NCI-H446 treated with DMSO at 0.1 percent for 48 hours (cell line): Measurements from ENCODE around the gene ZNF827.

Source experiments
- DNase-seq: peaks from one replicate; lab custom pipeline; 2025; lab: John Stamatoyannopoulos, UW

The ZNF827 gene

DNA sequence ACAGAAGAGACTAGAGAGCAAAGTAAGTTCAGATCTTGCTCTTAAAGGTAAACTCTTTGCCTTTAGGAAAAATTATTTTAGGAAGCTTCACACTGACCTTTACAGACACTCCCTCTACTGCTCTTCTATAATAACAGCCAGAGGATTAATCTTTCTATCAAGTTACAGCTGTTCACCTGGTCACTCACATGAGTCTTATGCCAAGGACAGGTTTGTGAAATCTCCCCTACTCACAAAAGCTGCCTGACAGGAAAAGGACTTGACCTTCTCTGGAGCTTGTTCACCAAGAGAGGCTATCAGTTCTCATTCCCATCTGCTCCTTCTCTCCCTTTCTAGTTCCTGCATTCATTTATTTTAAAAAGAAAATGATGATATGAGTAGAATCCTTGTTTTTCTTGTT is 141.3 kb downstream of the ZNF827 start:
- DNase-seq = no peak

- no peak for DNase-seq
Measured at GRCh38 chr4:145796346-145796745, 142.3 kb downstream of the ZNF827 start.

GRCh38 chr4:145795521-145795920 is 143.1 kb downstream of the ZNF827 start:
- no peak for DNase-seq

DNA sequence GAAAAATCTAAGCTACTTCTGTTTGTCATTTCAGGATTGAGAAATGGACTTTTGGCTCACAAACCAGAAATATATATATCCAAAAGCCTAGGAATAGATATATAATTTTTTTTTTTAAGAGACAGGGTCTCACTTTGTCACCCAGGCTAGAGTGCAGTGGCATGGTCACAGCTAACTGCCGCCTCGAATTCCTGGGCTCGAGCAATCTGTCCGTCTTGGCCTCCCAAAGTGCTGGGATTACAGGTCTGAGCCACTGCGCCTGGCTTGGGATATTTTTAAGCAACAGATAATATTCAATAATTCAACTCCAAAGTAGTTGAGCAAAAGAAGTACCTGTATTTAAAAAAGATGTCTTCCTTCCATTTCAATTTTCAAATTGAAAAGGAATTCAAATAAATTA is 146.2 kb downstream of the ZNF827 start:
- DNase-seq = no peak

DNA sequence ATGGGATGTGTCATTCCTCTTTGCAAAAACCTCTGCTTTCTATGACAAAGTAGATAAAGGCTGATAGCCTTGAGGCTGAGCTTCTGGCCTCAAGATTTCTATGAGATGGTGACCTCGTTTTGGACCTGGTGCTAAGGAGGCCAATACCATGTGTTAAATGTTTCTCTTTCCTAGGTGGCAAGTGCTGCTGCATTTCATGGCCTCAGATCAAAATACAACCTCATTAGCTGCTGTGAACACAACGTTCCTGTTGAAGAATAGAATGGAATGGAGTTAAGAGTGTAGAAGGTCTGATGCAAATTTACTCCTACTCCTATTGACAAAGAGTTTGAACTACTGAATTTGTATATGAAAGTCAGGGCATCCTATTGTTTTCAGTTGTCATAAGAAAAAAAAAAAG is 146.6 kb downstream of the ZNF827 start:
- DNase-seq = no peak

- peak; percentile 7 for DNase-seq
Measured at GRCh38 chr4:145788755-145789154, 149.9 kb downstream of the ZNF827 start.

DNA sequence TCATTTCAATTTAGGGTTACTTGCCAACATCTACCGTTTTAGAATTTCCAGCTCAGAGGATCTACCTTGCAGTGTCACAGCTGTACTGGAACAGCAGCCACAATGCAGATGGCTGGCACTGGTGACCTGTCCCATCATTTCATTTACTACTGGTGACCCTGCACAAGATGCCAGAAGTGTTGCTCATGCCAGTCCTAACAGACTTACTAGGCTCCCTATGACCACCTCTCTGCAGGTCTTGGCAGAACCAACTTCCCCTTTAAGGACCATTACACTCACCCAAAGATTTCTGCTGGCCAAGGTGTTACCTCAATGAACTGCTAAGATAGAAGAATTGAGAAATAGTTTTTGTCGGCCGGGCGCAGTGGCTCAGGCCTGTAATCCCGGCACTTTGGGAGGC is 151.8 kb downstream of the ZNF827 start:
- no peak for DNase-seq

- DNase-seq = peak; percentile 64
Measured at GRCh38 chr4:145786261-145786660, 152.4 kb downstream of the ZNF827 start.

- DNase-seq = peak; percentile 25
Measured at GRCh38 chr4:145785391-145786008, 153.1 kb downstream of the ZNF827 start.

GRCh38 chr4:145784036-145784435 is 154.6 kb downstream of the ZNF827 start:
- no peak for DNase-seq

- DNase-seq = no peak
Measured at GRCh38 chr4:145782756-145783155, 155.9 kb downstream of the ZNF827 start.

- no peak for DNase-seq
Measured at GRCh38 chr4:145781351-145781750, 157.3 kb downstream of the ZNF827 start.

DNA sequence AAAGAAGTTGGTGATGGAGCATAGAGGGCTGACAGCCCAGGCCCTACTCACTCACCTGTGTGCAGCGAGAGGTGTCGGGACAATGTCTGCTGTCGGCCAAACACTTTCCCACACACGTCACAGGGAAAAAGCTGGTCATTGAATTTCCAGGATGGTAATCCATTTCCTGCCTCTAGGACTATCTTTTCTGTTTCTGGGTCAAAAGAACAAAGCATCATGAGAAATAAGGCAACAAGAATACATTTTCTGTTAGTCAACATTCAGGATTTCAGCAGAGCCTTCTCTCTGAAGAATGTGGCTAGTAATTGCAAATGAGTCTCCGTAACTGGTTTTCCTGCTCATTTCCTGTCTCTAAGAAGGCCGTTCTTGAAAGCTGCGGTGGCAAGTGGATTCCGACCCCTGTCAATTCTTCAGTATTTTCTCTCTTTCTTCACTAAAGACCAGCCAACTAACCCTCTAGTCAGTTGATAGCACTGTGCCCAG is 159.3 kb downstream of the ZNF827 start:
- DNase-seq = no peak

- no peak for DNase-seq
Measured at GRCh38 chr4:145776208-145776607, 162.4 kb downstream of the ZNF827 start.

- DNase-seq = no peak
Measured at GRCh38 chr4:145775406-145775805, 163.2 kb downstream of the ZNF827 start.

- no peak for DNase-seq
Measured at GRCh38 chr4:145774473-145774872, 164.2 kb downstream of the ZNF827 start.

DNA sequence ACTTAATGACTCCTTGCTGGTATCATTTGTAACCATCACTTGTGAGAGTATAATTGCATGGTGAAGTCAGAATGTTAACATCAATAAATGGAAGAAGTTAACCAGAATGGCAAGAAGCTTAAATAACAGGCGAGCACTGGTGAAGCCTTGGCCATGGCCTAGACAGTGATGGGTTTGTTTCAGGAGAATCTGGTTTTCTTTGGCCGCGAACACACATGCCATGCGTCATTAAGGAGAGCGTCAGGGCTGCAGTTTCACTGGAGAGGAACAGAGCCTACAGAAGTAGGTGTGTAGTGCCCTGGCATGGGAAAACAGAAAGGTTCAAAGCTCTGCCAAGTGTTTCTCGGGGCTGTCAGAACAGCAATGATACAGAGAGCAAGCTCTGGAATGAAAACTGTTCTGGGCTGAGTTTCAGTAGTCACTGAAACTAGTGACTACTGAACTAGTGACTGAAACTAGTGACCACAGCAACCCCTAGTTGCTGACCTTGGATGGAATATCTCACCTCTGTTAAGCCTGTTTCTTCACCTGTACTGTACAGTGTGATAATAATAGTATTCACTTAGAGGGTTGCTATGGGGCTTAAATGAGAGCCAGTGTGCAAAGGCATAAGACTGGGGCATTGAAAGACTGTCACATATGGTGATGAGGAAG is 164.9 kb downstream of the ZNF827 start:
- DNase-seq = no peak

DNA sequence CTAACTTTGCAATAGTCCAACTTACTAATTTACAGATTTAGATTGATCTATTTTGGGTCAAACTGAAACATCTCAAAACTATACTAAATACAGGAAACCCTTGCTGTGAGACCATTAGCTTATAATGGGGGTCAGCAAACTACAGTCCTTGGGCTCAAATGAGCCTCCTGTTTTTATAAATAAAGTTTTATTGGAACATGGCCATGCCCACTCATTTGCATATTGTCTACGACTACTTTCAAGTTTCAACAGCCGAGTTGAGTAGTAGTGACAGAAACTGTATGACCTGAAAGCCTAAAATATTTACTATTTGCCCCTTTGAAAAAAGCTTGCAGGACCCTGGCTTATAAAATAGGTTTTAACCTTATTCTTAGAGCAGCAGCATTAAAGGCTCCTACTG is 166.3 kb downstream of the ZNF827 start:
- no peak for DNase-seq

DNA sequence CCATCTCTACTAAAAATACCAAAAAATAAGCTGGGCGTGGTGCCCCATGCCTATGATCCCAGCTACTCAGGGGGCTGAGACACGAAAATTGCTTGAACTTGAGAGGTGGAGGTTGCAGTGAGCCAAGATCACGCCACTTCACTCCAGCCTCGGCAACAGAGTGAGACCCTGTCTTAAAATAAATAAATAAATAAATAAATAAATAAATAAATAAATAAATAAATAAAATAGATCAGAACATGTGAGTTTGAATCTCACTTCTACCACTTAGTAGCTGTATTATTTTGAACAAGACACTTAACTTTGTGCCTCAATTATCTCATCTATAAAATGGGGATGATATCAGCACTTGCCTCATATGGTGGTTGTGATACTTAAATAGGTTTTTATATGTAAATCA is 168.5 kb downstream of the ZNF827 start:
- DNase-seq = no peak

- DNase-seq = no peak
Measured at GRCh38 chr4:145769450-145770037, 169.1 kb downstream of the ZNF827 start.

DNA sequence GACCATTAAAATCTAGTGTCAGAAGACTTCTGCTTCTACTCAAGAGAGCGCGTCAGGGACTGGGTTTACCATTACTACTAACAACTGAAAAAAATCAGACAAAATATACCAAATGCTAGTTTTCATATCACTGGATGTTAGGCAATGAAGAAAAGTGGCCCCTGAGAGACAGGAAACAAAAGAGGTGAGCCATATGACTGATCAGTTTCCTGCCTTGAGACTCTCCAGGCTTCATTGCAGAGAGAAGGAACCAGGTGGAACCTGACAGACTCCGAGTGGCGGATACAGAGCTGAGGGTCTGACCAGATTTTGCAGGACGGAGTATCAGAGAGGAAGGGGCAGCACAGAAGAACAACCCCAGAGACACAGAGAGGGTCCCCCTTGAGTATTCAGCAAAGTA is 172.3 kb downstream of the ZNF827 start:
- DNase-seq = no peak

DNA sequence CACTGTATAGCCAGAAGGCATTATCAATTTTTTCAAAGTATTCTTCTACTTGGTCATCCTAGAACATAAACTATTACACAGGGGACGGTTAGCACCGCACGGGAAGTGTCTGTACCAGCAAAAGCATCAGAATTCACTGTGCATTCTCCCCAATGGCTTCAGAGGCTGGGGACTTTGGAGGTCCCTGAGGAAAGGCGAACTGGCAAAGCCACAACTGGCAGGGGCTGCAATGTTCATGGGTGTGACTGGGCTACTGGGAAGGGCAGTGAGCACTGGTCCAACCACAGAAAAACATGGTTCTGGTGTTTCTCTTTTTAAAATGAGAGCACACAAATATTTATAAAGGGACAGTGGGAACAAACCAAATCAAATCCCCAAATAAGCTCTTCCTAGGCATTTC is 175.2 kb downstream of the ZNF827 start:
- DNase-seq = no peak

GRCh38 chr4:145762719-145763118 is 175.9 kb downstream of the ZNF827 start:
- DNase-seq = no peak
